ENCODE measurements around the gene APOE. TPM values are rescaled to one million over a fixed set of nuclear protein-coding genes. Genes with fewer than 3 reads are reported as not detected.
A peak's percentile ranks its signal among the peaks of the same experiment; 100 is the strongest.

The APOE gene
- total and polyA plus RNA-seq, 2 of the 13 experiments (the other 11 are each of a cell fraction or from before 2014, with no cell fraction given) = 1,328 to 1,470 TPM

DNA sequence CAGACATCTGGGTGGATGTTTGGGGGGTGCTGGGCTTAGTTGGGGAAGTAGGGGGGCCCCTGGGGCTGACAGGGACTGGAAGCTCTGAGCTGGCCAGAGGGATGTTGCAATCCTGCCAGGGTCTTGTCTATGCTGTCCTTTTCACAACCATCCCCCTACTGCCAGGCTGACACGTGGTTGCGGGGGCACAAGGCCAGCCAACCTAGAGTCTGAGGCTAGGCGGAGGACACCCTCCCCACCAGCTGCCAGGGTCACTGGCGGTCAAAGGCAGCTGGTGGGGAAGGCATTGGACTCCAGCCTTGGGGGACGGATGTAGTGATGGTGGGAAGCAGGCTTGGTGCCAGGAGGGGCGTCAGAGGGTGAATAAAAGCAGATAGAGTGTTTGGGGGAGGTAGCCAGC is 7.3 kb downstream of the APOE start (continued):
- TF ChIP-seq MED8 (CRISPR knock-in tag; IDR thresholded peaks at IDR 0.05; ENCODE audit: insufficient replicate concordance) (peak; percentile 69), CEBPG (CRISPR knock-in tag; IDR thresholded peaks at IDR 0.05) (peak; percentile 94), ZNF646 (CRISPR knock-in tag; IDR thresholded peaks at IDR 0.05) (no peak), ZNF124 (CRISPR knock-in tag; IDR thresholded peaks at IDR 0.05) (peak; percentile 43; the same call in 1 of the 2 replicates), TCF7 (IDR thresholded peaks at IDR 0.05; ENCODE audit: low read depth) (no peak), ZNF562 (CRISPR knock-in tag; IDR thresholded peaks at IDR 0.05; ENCODE audit: borderline replicate concordance) (no peak), POLR2AphosphoS5 (IDR thresholded peaks at IDR 0.05; ENCODE audit: low read depth, low read length) (0 out of 2 replicates have a peak, but pooled peaks have one; percentile 12), NONO (IDR thresholded peaks at IDR 0.05) (no peak), NONO (CRISPR knock-in tag; conservative IDR thresholded peaks at IDR 0.05) (peak; percentile 74), ZNF343 (CRISPR knock-in tag; IDR thresholded peaks at IDR 0.05) (no peak), TFDP2 (CRISPR knock-in tag; IDR thresholded peaks at IDR 0.05) (0 out of 2 replicates have a peak, but pooled peaks have one; percentile 39), KLF16 (CRISPR knock-in tag; IDR thresholded peaks at IDR 0.05) (peak in 1 of 2 experiments; percentile 60; a peak in 1 of 4 replicates), HNF1B (CRISPR knock-in tag; IDR thresholded peaks at IDR 0.05) (no peak; the same call in 1 of the 2 replicates), HIVEP1 (CRISPR knock-in tag; IDR thresholded peaks at IDR 0.05) (0 out of 2 replicates have a peak, but pooled peaks have one; percentile 33)
- TF ChIP-seq, protein P1, sequence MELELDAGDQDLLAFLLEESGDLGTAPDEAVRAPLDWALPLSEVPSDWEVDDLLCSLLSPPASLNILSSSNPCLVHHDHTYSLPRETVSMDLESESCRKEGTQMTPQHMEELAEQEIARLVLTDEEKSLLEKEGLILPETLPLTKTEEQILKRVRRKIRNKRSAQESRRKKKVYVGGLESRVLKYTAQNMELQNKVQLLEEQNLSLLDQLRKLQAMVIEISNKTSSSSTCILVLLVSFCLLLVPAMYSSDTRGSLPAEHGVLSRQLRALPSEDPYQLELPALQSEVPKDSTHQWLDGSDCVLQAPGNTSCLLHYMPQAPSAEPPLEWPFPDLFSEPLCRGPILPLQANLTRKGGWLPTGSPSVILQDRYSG (CRISPR knock-in tag; IDR thresholded peaks at IDR 0.05) = no peak
- TF ChIP-seq, protein P2, sequence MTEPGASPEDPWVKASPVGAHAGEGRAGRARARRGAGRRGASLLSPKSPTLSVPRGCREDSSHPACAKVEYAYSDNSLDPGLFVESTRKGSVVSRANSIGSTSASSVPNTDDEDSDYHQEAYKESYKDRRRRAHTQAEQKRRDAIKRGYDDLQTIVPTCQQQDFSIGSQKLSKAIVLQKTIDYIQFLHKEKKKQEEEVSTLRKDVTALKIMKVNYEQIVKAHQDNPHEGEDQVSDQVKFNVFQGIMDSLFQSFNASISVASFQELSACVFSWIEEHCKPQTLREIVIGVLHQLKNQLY (CRISPR knock-in tag; IDR thresholded peaks at IDR 0.05) = peak; percentile 82; the same call in 1 of the 2 replicates
- TF ChIP-seq, protein P3, sequence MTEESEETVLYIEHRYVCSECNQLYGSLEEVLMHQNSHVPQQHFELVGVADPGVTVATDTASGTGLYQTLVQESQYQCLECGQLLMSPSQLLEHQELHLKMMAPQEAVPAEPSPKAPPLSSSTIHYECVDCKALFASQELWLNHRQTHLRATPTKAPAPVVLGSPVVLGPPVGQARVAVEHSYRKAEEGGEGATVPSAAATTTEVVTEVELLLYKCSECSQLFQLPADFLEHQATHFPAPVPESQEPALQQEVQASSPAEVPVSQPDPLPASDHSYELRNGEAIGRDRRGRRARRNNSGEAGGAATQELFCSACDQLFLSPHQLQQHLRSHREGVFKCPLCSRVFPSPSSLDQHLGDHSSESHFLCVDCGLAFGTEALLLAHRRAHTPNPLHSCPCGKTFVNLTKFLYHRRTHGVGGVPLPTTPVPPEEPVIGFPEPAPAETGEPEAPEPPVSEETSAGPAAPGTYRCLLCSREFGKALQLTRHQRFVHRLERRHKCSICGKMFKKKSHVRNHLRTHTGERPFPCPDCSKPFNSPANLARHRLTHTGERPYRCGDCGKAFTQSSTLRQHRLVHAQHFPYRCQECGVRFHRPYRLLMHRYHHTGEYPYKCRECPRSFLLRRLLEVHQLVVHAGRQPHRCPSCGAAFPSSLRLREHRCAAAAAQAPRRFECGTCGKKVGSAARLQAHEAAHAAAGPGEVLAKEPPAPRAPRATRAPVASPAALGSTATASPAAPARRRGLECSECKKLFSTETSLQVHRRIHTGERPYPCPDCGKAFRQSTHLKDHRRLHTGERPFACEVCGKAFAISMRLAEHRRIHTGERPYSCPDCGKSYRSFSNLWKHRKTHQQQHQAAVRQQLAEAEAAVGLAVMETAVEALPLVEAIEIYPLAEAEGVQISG (CRISPR knock-in tag; IDR thresholded peaks at IDR 0.05) = peak; percentile 59

Data from HepG2 (cell line).